NOMO-1 treated with DMSO at 0.1 percent for 48 hours (cell line): ENCODE measurements around the gene BCO1.

ENCODE experiments used
- DNase-seq: peaks from one replicate; lab custom pipeline; 2025; ENCODE audit not compliant: unreplicated experiment; lab: John Stamatoyannopoulos, UW

The BCO1 gene

DNA sequence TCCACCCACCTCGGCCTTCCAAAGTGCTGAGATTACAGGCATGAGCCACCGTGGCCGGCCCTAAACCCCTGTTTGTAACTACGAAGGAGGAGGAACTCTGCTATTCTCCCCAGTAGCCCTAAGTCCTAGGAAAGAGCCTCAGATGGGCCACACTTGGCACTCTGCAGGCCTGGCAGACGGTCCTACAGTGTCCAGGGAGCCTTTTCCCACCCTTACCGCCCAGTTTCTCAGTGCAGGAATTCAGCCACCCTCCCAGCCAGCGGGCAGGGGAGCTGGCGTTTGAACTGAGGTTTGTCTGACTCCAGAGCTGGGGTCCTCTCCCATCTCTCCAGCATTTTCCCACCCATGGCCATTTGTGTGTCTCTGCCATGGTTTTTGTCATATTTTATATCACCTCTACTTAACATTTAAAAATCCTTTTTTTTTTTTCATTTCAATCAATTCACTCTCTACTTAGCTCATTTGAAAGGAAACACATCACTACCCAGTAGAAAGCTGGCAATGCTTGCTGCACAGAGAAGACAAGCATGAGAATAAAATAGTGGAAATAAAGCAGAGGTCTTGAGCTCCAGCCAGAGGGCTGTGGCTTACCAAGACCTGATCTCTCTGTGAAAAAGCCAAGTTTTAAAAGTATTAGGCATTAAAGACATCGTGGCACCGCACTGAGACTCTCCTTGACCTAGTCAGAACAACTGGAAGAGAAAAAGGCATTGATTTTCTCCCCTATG, 34.9 kb downstream of the BCO1 start:
- DNase-seq, result no peak

DNA sequence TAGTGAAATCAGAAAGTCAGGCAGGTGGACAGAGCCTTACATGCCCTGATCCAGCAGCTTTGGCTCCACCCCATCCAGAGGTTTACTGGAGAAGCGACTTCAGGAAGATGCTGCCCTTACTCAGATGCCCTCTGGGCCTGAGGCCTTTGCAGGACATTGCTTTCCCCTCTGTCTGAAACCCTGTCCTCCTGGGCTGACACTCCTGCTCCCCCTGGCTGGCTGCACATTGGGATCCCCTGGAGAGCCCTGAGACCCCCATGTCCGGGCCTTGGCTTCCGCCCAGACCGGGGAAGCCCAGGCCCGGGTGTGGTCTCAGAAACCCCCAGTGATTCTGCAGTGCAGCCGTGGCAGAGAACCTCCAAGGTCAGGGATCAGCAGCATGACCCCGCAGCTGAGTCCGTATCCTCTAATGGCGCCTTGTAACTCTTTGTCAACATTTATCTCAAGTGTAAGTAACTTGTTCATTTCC, 36.6 kb downstream of the BCO1 start:
- DNase-seq, result no peak

GRCh38 chr16:81275795-81276194, 37.3 kb downstream of the BCO1 start:
- DNase-seq, result no peak

- DNase-seq, result no peak
Measured at GRCh38 chr16:81276323-81276722, 37.8 kb downstream of the BCO1 start.

- no peak for DNase-seq
Measured at GRCh38 chr16:81277541-81278080, 39.1 kb downstream of the BCO1 start.

DNA sequence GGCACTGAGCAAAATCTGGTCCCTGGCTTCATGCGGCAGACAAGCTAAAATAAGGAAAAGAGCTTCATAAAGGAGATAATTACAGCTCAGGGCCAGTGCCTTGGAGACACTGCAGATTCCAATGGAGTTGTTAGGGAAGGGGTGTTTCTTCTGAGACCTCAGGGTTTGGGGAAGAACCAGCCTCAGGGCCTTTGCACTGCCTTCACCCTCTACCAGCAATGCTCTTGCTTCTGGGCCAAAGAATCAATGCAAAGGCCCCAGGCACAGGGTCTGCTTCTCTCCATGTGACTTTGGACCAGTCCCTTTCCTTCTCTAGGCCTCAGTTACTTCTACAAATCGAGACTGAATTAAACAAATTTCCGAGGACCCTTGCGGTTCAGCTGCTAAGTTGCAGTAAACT, 40.0 kb downstream of the BCO1 start:
- no peak for DNase-seq

DNA sequence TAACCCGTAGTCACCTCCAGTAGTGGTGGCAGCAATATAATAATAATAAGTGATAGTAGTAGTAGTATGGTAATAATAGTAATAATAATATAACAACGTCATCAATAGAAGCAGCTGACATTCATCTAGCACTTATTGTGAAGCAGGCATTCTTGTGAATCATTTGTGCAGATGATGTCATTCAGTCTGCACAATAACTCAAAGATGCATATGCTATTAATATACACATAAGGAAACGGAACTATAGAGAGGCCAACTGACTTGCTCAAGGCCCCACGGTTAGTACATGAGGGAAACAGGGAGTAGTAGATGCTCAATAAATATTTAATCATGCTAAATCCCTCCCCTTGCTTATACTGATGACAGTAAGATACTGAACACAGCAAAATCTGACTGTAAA, 40.9 kb downstream of the BCO1 start:
- DNase-seq, result peak; percentile 89

DNA sequence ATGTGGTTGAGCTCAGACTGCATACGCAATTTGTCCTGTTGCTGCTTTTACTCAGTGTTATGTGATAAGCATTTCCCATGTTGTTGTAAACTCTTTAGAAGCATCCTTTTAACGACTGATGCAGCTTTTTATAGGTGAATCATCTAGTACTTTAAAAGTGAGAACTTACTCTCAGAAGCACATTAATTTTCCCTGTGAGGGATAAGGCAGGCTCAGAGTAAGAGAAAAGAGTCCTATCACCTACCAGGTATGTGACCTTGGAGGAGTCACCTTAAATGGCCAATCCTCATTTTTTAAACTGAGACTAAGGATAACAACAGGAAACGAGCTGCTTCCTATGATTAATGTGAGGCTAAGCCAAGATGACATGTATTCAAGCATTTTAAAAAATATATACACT, 41.9 kb downstream of the BCO1 start:
- no peak for DNase-seq

GRCh38 chr16:81283044-81283443, 44.6 kb downstream of the BCO1 start:
- no peak for DNase-seq

DNA sequence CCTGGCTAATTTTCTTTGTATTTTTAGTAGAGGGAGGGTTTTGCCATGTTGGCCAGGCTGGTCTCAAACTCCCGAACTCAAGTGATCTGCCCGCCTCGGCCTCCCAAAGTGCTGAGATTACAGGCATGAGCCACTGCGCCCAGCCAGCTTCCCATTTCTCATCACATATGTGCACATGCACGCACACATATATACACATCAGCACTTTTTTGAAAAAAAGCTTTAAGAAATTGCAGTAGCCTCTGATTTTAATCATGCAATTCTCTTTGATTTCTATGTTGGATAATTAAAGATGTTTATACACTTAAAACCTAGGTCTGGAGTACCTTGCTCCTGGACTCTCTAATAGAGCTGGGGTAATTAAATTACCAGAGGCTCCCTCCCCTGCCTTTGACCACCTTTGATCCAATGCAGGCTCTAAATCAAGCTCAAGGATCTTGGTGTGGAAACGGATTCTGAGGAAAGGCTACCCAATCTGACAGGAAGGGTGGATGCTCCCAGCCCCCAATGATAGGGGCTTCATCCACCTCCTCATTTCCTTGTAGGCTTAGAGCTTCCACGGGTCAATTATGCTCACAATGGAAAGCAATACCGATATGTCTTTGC, 46.6 kb downstream of the BCO1 start:
- no peak for DNase-seq

DNA sequence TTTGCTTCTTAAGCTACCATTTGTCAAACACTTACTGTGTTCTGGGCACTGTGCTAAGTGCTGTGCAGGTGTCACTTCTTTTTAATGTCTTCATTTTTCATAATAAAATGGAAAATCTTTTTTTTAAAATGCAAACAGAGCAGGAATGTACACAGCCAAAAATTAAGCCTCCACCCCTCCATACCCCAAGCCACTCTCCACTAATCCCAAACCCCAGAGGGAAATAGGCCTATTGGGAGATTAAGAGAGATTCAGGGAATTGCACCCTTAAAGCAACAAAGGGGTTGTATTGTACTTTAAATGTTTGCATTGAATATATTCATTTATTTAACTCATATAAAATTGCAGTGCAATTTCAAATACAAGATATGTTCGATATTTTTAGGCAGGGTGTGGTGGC, 47.7 kb downstream of the BCO1 start:
- DNase-seq, result no peak

DNA sequence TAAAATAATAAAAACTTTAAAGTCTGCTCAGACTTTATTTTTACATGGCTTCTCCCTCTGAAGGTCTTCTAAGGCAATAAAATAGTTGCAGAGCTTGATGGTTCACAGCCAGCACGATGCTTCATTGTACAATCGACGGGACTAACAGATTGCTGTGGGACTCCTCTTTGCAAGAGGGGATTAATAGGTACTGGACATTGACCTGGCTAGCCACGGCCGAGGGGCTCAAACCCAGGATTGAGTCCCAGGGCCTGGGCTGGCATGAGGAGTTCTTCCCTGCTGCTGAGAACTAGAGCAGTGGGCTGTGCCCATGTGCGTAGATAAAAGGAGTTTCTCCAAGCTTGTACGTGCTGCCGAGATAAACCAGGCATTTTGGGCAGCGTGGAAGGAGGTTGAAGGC, 52.6 kb downstream of the BCO1 start:
- no peak for DNase-seq

DNA sequence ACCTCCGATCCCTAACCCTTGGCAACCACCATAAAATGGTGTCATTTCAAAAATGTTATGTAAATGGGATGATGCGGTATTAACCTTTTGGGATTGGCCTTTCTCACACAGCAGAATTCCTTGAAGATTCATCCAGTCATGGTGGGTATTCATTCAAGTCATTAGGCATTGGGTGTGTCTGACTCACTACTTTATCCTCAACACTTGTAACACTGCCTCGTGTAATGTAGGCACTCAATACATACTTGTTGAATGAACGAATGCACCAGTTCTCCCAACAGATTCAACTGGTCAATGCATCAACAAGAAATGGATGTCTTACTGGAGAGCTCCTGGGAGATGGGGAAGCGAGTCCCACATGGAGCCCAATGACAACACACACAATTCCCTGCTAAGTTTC, 54.4 kb downstream of the BCO1 start:
- DNase-seq, result no peak

DNA sequence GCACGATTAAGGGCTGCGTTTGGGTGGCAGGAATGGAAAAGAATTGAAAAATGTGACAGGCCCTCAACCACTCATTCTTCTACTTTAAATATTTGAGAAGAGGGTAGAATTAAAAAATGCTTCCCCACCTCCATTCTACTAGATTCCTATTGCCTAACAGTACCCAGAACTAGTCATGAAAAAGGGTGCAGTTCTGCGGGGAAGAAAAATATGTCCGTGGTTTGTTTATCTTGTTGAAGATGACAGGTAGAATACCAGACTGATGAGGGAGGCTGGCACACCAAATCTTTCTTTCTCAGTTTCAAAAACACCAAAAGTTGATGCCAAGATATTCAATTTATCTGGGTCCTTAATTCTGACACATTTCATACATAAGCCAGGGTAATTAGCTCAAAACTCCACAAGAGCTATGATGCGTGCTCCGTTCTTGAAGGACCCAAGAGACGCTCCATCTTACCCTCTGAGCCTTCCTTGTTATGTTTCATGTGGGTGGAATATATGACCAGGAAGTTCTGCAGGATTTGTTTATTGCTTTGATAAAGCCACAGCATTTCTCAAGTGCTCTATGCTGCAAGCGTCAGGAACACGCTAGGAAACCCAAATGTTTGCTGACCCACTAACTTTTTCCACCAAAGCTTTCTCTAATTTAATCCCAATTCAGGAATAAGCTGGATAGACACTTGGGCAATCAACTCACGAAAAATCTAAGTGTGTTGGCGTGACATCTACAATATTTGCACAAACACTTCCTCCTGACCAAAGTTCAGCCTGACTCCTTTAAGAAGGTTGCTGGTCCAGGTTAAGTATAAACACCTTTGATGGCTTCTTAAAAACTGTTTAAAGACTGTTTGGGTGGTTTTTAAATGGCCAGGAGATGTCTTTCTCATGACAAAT, 55.7 kb downstream of the BCO1 start:
- DNase-seq, result no peak

DNA sequence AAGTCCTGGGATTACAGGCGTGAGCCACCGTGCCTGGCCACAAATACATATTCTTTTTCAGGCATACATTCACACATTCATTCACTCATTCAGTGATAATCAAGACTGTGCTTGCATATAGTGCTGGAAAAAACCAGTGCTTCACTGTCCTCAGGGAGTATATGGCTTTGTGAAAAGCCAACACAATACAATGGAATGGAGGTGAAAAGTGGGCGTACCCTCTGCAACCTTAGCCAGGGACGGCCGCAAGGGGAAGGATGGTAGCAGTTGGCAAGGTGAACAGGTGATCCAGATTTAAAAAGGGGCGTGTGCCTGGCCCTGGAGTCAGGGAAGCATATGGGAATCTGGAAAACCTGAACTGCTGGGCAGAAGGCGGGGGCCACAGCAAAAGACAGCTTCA, 58.1 kb downstream of the BCO1 start:
- DNase-seq, result no peak

DNA sequence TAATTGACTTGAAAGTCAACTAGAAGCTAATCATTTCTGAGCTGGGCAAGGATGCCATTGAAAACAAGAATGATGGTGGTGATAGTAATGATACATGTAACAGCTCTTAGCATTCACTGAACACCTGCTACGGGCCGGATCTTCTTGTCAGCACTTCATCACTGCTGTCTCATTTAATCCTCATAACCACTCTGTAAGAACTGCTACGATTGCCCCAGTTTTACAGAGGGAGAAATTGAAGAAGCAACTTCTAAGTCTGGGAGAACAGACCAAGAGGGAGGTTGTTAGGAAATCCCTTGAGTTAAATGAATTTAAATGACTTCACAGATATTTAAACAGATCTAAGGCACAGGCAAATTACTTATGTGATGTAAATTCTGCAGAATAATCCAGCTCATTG, 69.3 kb downstream of the BCO1 start:
- no peak for DNase-seq

DNA sequence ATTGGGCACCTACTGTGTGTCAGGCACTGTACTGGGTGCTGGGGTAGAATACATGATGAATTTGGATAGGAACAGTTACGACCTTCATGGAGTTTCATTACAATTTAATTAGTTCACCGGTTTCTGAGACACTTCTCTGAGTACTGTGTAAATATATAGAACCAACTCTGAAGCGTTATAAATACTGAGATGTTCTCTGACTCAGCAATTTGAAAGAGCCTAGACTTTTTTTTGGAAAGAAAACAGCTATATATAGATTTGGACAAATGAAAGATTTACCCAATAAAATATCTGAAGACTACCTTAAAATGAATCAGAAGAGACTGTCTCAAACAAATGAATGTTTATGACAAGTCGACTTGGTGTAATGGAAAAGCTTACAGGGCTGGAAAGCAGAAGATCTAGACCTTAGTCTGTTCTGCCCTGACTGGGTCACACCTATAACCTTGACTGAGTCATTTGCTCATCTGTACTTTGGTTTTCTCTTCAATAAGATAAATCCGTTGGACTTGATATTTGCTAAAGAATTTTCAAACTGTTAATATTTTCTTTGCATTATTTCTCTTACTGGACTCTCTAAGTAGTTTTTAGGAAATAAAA, 71.7 kb downstream of the BCO1 start:
- DNase-seq, result no peak

DNA sequence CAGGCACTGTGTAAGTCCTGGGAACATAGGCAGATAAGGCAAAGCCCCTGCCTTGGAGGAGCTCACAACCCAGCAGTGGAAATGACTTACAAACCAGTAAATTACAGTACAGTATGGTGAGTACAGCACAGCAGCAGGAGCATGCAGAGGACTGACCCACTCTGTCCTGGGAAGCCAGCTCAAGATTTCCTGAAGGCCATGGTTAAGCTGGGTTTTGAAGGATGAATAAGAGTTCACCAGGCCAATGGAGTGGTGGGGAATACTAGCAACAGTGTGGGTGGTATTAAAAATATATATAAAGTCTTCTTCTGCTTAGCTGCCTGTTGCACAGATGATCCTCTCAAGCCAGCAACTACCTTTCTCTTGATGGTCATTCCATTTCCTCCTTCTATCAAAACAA, 73.3 kb downstream of the BCO1 start:
- DNase-seq, result no peak

DNA sequence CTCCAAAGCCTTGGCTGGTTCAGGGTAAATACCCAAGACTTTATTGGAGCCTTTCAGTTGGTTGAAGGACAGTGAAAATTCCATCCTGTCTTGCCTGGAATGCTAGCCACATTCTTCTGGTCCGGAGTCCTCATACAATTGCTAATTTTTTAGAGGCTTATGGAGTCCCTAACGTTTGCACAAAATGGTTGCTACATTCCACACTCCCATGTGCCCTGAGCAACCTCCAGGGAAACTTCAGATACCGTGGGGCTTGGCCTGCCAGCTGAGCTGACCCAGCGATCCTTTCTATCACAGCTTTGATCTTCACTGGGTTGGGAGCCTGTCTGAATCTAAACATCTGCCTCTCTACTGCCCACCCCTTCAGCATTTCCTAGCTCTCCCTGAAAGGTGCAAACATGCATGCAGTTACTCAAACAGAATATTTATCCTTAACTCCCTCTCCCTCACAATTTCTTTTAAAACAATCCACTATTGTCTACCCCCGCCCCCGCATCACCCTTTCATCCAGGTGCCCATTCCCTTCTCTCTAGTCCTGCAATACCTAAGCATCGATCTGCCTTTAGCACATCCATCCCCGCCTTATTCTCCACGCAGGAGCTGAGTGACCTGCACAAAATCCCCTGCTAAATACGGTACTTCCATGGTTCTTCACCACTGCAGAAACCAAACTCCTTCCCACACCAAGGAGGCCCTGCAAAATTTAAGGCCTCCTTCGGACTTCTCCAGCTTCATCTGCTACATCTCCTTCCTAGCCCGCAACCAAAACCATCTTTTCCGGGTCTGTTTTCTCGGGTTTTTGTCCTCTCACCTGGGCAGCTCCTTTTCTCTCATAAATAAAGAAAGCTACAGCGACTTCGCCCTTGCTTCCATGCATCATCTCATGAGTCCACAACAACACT, 75.5 kb downstream of the BCO1 start:
- no peak for DNase-seq

GRCh38 chr16:81314603-81315270, 76.2 kb downstream of the BCO1 start, which contains the start of gene GAN:
Gene GAN (plus strand): TSS chr16:81314962. CDS start chr16:81315114, 152 bp downstream.
- peak; percentile 97 for DNase-seq
